ENCODE data around the gene FAM76A.
"Not testable (repeated sequence)": the region's sequence is repeated elsewhere in the genome, so short reads cannot be mapped to it uniquely, and the experiment has no call there.

FAM76A gene

GRCh38 chr1:27772036-27772931 is 46.5 kb downstream of the FAM76A start:
- no peak for TF ChIP-seq CTCF (IDR thresholded peaks at IDR 0.05)
- Histone ChIP-seq H3K27ac (peak overlapping the region; percentile 92 to 99), H3K4me3 (peak overlapping the region; percentile 99)
- no peak for DNase-seq (ENCODE audit: low spot score)

- Histone ChIP-seq H3K27ac (peak within 1 kb of the TSS; percentile 92 to 99), H3K4me3 (peak within 1 kb of the TSS; percentile 99)
- no peak for TF ChIP-seq CTCF (IDR thresholded peaks at IDR 0.05)
- peak; percentile 100 for DNase-seq (ENCODE audit: low spot score)
Observed at GRCh38 chr1:27772932-27773825, 47.4 kb downstream of the FAM76A start, which contains the start of gene STX12. Gene STX12, plus strand, starts transcription at chr1:27773219. Its CDS starts 89 bp downstream, at chr1:27773308.

- H3K27ac ChIP-seq, result peak overlapping the region; percentile 92 to 99
- TF ChIP-seq CTCF (IDR thresholded peaks at IDR 0.05), result no peak
- H3K4me3 ChIP-seq, result peak overlapping the region; percentile 99
- DNase-seq (ENCODE audit: low spot score), result no peak
Observed at GRCh38 chr1:27773826-27774445, 48.2 kb downstream of the FAM76A start.

DNA sequence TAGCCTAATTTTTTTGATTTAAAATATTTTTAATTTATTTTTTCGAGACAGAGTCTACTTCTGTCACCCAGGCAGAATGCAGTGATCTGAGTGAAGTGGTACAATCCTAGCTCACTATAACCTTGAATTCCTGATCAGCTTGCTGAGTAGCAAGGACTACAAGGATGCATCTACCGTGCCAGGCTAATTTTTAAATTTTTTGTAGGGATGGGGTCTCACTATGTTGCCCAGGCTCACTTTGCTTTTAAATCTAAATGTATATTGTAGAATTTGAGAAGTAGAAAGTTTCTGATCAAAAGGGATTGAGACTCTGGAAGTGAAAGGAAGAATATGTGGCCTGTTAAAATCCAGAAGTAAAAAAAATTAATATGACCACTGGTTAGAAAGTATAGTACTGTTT is 48.9 kb downstream of the FAM76A start:
- TF ChIP-seq CTCF (IDR thresholded peaks at IDR 0.05), result no peak
- DNase-seq (ENCODE audit: low spot score), result no peak
- Histone ChIP-seq H3K4me3 (peak overlapping the region; percentile 99), H3K27ac (no peak overlapping the region)

DNA sequence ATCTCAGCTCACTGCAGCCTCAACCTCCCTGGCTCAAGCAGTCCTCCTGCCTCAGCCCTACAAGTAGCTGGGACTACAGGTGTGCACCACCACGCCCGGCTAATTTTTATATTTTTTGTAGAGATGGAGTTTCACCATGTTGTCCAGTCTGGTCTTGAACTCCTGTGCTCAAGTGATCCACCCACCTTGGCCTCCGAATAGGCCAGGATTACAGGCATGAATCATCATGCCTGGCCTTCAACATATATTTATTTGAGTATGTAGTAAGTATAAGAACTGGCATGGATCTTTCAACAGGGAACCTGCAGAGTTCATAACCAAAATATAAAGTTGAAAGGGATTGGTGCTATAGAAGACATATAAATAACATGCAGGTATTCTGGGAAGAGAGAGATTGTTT is 49.6 kb downstream of the FAM76A start:
- H3K27ac ChIP-seq; DNase-seq (ENCODE audit: low spot score); H3K4me3 ChIP-seq: not testable (repeated sequence)

DNA sequence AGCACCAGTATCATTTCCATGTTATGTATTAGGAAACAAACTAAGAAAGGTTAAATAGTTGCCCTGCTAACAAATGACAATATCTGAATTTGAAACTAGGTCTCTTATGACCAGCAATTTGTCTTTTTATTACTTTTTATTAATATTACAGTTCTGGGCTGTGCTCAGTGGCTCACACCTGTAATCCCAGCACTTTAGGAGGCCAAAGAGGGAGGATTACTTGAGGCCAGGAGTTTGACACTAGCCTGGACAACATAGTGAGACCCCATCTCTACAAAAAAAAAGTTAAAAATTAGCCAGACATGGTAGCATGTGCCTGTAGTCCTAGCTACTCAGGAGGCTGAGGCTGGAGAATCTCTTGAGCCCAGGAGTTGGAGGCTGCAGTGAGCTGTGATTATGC is 50.5 kb downstream of the FAM76A start:
- H3K4me3 ChIP-seq; H3K27ac ChIP-seq; DNase-seq (ENCODE audit: low spot score): not testable (repeated sequence)

DNA sequence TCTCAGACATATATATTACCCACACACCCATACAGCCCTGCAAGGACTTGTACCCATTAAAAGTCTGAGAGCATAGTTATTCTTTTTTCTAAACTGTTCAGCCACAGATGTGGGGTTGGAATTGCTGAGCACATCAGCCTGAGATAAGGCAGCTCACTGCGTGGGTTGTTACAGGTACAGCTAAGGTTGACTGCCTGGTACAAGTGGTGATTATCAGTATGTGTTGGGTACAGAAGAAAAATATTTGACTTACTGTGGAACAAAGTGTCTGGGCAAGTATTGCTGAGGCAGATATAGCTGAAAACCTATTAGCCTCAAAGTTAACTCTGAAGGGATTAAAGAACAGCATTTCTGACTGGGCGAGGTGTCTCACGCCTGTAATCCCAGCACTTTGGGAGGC is 52.3 kb downstream of the FAM76A start:
- Histone ChIP-seq H3K4me3 (no peak overlapping the region), H3K27ac (no peak overlapping the region)
- no peak for DNase-seq (ENCODE audit: low spot score)
- no peak for TF ChIP-seq CTCF (IDR thresholded peaks at IDR 0.05)
